Thoracic aorta (tissue), 2 donors: ENCODE data around the gene SEZ6. TPM values are rescaled to one million over a fixed set of nuclear protein-coding genes. Genes with fewer than 3 reads are reported as not detected.

ENCODE experiments used
- ATAC-seq: fragments of 150-250 bp; one replicate; pipeline ENCODE4 v1.8.0; 2017; ENCODE audit warnings: low read depth; ENCODE audit not compliant: insufficient number of reproducible peaks, low FRiP score
- DNase-seq: peaks from one replicate; pipeline ENCODE4 v3.0.0-alpha.2; 2020; ENCODE audit warnings: low spot score
- H3K27ac ChIP-seq, 2 donors: fragments of 200-600 bp; sonication (generic); 1 replicate in 1 of 2; 2 replicates in 1 of 2; pipeline ENCODE4 v1.5.1; 2016; ENCODE audit warnings: mild to moderate bottlenecking in 2 of 2, moderate library complexity in 2 of 2
- H3K27me3 ChIP-seq: fragments of 200-600 bp; sonication (generic); replicated peaks from 2 replicates; pipeline ENCODE4 v1.6.0; 2016; ENCODE audit warnings: mild to moderate bottlenecking; ENCODE audit not compliant: insufficient read depth
- H3K36me3 ChIP-seq: fragments of 200-600 bp; sonication (generic); one replicate; pipeline ENCODE4 v1.5.1; 2016
- H3K4me1 ChIP-seq, 2 donors: fragments of 200-600 bp; sonication (generic); 1 replicate in 1 of 2; 2 replicates in 1 of 2; pipeline versions ENCODE4 v1.5.1 to v1.6.0; 2016; ENCODE audit warnings: low read depth in 2 of 2, mild to moderate bottlenecking in 1 of 2; ENCODE audit not compliant: control insufficient read depth in 1 of 2
- H3K4me3 ChIP-seq: fragments of 200-600 bp; sonication (generic); 2 replicates; pipeline ENCODE4 v1.5.1; 2016; ENCODE audit warnings: mild to moderate bottlenecking
- H3K9me3 ChIP-seq: fragments of 200-600 bp; sonication (generic); 2 replicates; pipeline ENCODE4 v1.5.1; 2016
- CTCF ChIP-seq: fragments of 200-600 bp; sonication (generic); IDR thresholded peaks from one replicate; pipeline ENCODE4 v1.5.1; 2019; ENCODE audit warnings: antibody characterized with exemption
- total RNA-seq, 2 donors: library from RNA; depleted of rRNA; stranded (reverse); fragments of >200 nt; gene quantifications; one replicate each; pipeline versions ENCODE4 v1.1.0 to v1.2.3, GENCODE V29; 2016

SEZ6 gene
- total RNA-seq, 2 donors from 2014 or later: not detected

GRCh38 chr17:29007860-29008455 is 2.1 kb upstream of the SEZ6 start:
- no peak overlapping the region for H3K27ac ChIP-seq
- no peaks in the 10 kb centered on the region for H3K36me3 ChIP-seq
- H3K27me3 ChIP-seq: peaks cover 6% of the 10 kb centered on the region
- ATAC-seq (no peak), DNase-seq (no peak)
- H3K9me3 ChIP-seq: no peaks in the 10 kb centered on the region
- no peak overlapping the region for H3K4me3 ChIP-seq
- no peak for TF ChIP-seq CTCF
- no peaks in the 10 kb centered on the region for H3K4me1 ChIP-seq

GRCh38 chr17:29007456-29007855 is 1.6 kb upstream of the SEZ6 start:
- Histone ChIP-seq H3K36me3 (no peaks in the 10 kb centered on the region), H3K27ac (no peak overlapping the region), H3K4me1 (no peaks in the 10 kb centered on the region), H3K27me3 (peaks cover 6% of the 10 kb centered on the region), H3K4me3 (no peak overlapping the region), H3K9me3 (no peaks in the 10 kb centered on the region)
- ATAC-seq (no peak), DNase-seq (no peak)
- TF ChIP-seq CTCF: no peak

- H3K27ac ChIP-seq: no peak overlapping the region
- no peaks in the 10 kb centered on the region for H3K4me1 ChIP-seq
- H3K4me3 ChIP-seq: no peak overlapping the region
- no peak for ATAC-seq
- H3K27me3 ChIP-seq: peaks cover 6% of the 10 kb centered on the region
- H3K36me3 ChIP-seq: no peaks in the 10 kb centered on the region
- no peak for TF ChIP-seq CTCF
- H3K9me3 ChIP-seq: no peaks in the 10 kb centered on the region
- no peak for DNase-seq
These were observed 1.6 kb downstream of the SEZ6 start for GRCh38 chr17:29004081-29004692.

GRCh38 chr17:29003289-29003688 is 2.5 kb downstream of the SEZ6 start:
- H3K9me3 ChIP-seq: no peaks in the 10 kb centered on the region
- H3K4me3 ChIP-seq: no peak overlapping the region
- no peaks in the 10 kb centered on the region for H3K36me3 ChIP-seq
- no peak overlapping the region for H3K27ac ChIP-seq
- DNase-seq (no peak), ATAC-seq (no peak)
- peaks cover 6% of the 10 kb centered on the region for H3K27me3 ChIP-seq
- H3K4me1 ChIP-seq: no peaks in the 10 kb centered on the region
- TF ChIP-seq CTCF: no peak

GRCh38 chr17:29002811-29003210 is 3.0 kb downstream of the SEZ6 start:
- H3K4me1 ChIP-seq: no peaks in the 10 kb centered on the region
- TF ChIP-seq CTCF: no peak
- H3K36me3 ChIP-seq: no peaks in the 10 kb centered on the region
- peaks cover 6% of the 10 kb centered on the region for H3K27me3 ChIP-seq
- DNase-seq (no peak), ATAC-seq (no peak)
- H3K27ac ChIP-seq: no peak overlapping the region
- no peaks in the 10 kb centered on the region for H3K9me3 ChIP-seq
- H3K4me3 ChIP-seq: no peak overlapping the region
